ENCODE measurements around the gene PRDM11.
"Not testable (repeated sequence)": the region's sequence is repeated elsewhere in the genome, so short reads cannot be mapped to it uniquely, and the experiment has no call there.

The PRDM11 gene

GRCh38 chr11:45232341-45233080, 86.1 kb downstream of the PRDM11 start:
- no peak for DNase-seq (ENCODE audit: low read depth, low spot score)

GRCh38 chr11:45233121-45233803, 86.8 kb downstream of the PRDM11 start:
- DNase-seq (ENCODE audit: low read depth, low spot score), result no peak

- DNase-seq (ENCODE audit: low read depth, low spot score), result no peak
These were observed 87.3 kb downstream of the PRDM11 start for GRCh38 chr11:45233804-45234170.

GRCh38 chr11:45234306-45235006, 88.0 kb downstream of the PRDM11 start:
- DNase-seq (ENCODE audit: low read depth, low spot score), result no peak

- no peak for DNase-seq (ENCODE audit: low read depth, low spot score)
These were observed 91.4 kb downstream of the PRDM11 start for GRCh38 chr11:45237711-45238315.

GRCh38 chr11:45238724-45239123, 92.3 kb downstream of the PRDM11 start:
- DNase-seq (ENCODE audit: low read depth, low spot score), result no peak

- DNase-seq (ENCODE audit: low read depth, low spot score), result no peak
These were observed 93.3 kb downstream of the PRDM11 start for GRCh38 chr11:45239733-45240132.

- no peak for DNase-seq (ENCODE audit: low read depth, low spot score)
These were observed 97.5 kb downstream of the PRDM11 start for GRCh38 chr11:45243967-45244366.

- no peak for DNase-seq (ENCODE audit: low read depth, low spot score)
These were observed 99.0 kb downstream of the PRDM11 start for GRCh38 chr11:45245218-45246045.

- no peak for DNase-seq (ENCODE audit: low read depth, low spot score)
These were observed 99.8 kb downstream of the PRDM11 start for GRCh38 chr11:45246241-45246640.

GRCh38 chr11:45247433-45247832, 101.0 kb downstream of the PRDM11 start:
- no peak for DNase-seq (ENCODE audit: low read depth, low spot score)

GRCh38 chr11:45248501-45249011, 102.1 kb downstream of the PRDM11 start:
- DNase-seq (ENCODE audit: low read depth, low spot score), result no peak

- not testable (repeated sequence) for DNase-seq (ENCODE audit: low read depth, low spot score)
These were observed 102.9 kb downstream of the PRDM11 start for GRCh38 chr11:45249372-45249771.

GRCh38 chr11:45250035-45250718, 103.7 kb downstream of the PRDM11 start:
- DNase-seq (ENCODE audit: low read depth, low spot score), result no peak

GRCh38 chr11:45252134-45252856, 105.9 kb downstream of the PRDM11 start:
- DNase-seq (ENCODE audit: low read depth, low spot score), result no peak

- no peak for DNase-seq (ENCODE audit: low read depth, low spot score)
These were observed 106.4 kb downstream of the PRDM11 start for GRCh38 chr11:45252877-45253276.

GRCh38 chr11:45253640-45254039, 107.2 kb downstream of the PRDM11 start:
- DNase-seq (ENCODE audit: low read depth, low spot score), result no peak

- no peak for DNase-seq (ENCODE audit: low read depth, low spot score)
These were observed 107.6 kb downstream of the PRDM11 start for GRCh38 chr11:45254070-45254469.

GRCh38 chr11:45258982-45259530, 112.6 kb downstream of the PRDM11 start:
- DNase-seq (ENCODE audit: low read depth, low spot score), result no peak

GRCh38 chr11:45259592-45259991, 113.2 kb downstream of the PRDM11 start:
- no peak for DNase-seq (ENCODE audit: low read depth, low spot score)
